GOT3 (cell line): ENCODE data around the gene ENTHD1.

Experiments used
- DNase-seq: peaks from one replicate; lab custom pipeline; 2025; ENCODE audit warnings: mixed read lengths; lab: John Stamatoyannopoulos, UW

Gene ENTHD1

DNA sequence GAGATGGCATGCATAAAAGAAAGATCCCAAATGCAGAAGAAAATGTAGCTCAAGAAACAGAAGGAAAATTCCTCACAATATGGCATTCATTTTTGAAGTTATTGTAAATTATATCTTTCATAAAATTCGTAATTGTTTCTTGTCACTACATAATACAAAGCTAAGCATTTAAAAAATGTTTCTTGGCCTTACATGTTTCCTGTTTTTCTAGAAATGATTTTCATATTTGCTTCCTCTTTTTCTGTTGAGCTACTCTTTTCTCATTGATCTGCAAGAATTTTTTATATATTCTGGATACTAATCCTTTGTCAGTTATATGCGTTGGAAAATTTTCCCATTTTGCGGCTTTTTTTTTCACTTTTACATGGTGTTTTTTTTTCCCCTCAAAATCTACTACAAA, 48.0 kb downstream of the ENTHD1 start:
- DNase-seq = no peak

DNA sequence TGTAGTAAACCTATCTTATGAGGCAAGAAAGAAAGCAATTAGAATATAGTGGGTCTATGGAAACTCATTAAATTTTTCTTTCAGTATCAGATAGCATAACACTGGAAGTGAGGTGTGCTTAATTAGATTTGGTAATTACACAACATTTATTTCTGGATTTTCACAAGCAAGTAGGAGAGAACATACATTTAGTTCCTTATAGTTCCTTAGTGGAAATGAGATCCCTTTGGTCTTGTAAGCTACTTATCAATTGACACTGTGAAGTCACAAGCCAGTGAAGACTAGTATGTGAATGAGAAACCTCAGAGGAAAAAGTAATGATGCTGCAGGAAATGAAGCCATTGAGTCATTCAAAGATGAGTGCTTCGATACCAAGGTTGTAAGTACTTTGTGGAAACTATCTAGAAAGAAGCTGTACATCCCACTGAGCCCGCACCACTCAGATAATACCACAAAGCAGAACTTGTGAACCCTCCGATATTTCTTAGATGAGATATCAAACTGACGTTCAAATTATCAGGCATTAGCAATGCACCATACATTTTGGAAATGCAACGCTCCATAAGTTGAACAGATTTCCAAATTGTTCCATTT, 53.5 kb downstream of the ENTHD1 start:
- no peak for DNase-seq

DNA sequence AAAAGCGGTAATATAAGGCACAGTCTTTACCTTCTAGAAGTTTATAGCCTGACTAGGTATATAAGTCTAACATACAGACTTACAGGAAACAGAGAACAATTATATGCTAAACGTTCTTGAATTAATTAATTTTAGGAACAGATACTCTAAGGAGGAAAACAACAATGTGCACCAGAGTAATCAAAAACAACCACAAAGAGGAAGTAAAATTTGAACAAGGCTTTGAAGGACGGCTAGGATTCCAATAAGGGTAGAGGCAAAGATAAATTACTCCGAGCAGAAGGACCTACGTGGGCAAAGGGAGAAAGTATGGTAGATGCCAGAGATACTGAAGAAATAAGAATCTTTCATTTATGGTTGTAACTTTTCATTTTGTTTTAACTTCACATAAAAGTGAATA, 54.4 kb downstream of the ENTHD1 start:
- no peak for DNase-seq

DNA sequence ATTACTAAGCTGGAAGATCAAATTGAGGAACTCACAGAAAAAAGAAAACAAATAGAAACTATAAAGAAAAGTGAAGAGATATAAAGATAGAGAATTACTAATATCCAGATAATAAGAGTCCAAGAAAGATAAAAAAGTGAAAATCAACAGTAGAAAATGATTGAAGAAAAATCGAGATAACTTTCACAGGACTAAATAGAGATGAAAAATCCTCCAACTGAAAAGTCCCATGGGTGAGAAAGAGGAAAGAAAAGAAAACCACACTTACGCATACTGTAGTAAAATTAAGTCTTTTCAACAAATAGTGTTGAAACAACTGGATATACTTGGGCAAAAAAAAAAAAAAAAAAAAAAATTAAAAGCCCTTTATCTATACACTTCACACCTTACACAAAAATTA, 60.0 kb downstream of the ENTHD1 start:
- DNase-seq = no peak

DNA sequence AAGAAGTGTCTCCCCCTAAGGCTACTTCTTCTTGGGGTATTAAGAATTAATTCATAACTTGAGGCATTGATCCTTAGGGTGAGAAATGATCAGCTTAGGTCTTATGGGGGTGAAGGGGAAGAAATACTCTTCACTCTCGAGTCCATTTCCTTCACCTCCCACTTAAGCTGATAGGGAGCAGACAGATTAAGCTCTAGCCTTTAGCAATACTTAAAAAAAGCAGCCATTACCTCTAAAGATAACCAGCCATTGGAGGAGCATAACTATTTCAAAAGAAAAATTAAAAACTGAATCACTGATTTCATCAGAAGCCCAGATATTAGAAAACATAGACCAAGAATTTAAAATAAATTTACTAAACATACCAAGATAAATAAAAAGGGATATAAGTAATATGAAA, 60.5 kb downstream of the ENTHD1 start:
- no peak for DNase-seq

DNA sequence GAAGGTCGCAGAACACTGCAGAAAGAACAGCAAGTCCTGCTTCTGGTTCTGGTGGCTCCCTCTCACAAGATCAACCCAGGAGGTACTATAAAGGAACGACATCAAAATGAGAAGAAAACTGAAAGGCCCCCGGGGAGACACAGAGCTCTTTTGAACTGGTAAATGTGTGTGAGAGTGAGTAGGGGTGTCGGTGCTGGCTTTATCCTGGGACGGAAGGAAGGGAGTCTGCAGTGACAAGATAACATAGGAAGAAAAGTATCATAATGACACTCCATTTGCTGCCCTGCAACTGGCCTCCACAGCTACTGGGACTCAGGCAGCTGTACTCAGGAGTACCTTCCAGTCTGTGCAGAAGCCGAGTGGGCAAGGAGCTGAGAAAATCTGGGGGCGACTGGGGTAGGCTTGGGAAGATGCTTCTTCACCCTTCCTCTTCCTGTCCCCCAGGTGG, 60.9 kb downstream of the ENTHD1 start:
- no peak for DNase-seq

DNA sequence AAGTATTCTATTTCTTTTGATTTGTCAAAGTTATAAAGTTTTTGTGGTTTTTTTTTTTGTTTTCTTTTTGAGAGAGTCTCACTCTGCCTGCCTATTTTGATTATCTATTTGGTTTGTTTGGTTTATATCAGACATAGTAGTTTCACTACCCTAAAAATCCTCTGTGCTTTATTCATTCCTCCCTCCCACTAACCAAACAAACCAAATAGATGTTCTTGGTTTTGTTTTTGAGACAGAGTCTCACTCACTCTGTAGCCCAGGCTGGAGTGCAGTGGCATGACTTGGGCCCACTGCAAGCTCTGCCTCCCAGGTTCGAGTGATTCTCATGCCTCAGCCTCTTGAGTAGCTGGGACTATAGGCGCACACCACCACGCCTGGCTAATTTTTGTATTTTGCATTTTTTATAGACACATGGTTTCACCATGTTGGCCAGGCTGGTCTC, 67.9 kb downstream of the ENTHD1 start:
- DNase-seq = no peak

DNA sequence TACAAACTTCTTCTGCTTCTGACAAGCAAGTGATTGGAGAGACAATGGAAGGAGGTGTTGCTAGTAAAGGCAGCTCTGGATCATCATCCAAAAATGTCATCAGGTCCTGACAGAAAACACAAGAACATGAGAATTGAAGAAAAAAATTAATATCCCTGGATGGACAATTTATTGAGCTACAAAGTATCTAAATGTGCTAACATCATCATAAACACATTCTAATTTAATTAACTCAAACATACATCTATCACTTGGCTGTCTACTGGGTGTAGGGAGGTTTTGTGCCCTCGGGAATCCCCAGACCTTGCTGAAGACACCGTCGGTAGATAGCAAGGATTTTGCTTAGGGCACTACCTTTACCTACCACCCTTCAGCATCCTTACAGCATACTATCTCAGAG, 72.6 kb downstream of the ENTHD1 start:
- no peak for DNase-seq

DNA sequence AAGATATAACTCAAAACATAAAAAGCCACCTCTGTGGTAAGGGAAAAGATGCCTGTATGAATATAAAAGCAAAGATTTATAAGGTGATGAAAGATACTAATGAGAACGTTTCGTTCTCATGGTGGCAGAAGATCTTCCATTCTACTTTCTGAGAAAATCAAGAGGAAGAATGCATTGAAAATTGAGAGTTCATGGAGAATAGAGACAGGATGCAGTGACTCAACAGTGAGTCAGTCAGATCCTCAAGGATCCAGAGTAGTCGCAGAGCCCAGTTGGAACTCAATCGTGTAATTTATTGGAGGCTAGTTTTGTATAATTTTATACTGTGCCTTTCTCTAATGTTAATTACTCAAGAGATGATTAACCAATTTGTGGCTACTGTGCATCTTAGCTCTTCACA, 73.3 kb downstream of the ENTHD1 start:
- no peak for DNase-seq

DNA sequence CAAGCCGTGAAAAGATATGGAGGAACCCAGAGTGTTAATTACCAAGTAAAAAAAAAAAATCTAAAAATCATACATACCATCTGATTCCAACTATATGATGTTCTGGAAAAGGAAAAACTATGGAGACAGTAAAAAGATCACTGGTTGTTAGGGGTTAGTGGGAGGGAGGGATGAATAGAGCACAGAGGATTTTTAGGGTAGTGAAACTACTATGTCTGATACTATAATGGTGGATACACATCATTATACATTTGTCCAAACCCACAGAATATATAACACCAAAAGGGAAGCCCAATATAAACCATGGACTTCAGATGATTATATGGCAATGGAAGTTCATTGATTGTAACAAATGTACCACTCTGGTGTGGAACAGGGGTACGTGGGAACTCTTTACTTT, 74.1 kb downstream of the ENTHD1 start:
- DNase-seq = no peak

DNA sequence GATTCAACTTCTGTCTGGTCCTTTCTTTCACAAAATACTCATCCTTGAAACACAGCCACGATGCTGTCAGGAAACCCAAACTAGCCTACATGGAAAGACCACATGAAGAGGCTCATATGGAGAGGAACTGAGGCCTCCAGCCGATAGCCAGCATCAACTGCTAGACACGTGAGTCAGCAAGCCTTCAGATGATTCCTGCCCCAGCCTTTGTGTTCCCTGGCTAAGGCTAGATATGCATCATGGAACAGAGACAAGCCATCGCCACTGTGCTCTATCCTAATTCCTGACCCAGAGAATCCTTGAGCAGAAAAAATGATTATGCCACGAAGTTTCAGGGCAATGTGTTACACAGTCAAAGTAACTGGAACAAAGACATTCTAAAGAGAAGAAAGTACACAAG, 75.5 kb downstream of the ENTHD1 start:
- no peak for DNase-seq

DNA sequence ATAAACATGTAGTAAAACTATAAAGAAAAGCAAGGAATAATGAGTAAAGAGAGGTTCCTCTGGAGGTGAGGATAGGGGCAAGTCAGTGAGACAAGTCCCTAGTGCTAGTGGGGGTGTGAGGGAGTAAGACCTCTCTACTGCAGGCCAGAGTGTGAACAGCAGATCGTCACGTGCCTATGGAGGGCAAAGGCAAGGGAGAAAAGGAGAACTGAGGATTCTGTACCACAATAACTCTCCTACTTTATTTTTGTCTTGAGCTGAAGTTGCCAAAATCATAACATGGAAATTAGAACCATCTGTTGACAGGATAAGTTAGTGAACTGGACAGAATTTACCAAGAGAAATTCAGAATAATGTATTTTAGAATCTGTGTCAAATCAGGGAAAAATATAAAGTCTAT, 77.6 kb downstream of the ENTHD1 start:
- no peak for DNase-seq

DNA sequence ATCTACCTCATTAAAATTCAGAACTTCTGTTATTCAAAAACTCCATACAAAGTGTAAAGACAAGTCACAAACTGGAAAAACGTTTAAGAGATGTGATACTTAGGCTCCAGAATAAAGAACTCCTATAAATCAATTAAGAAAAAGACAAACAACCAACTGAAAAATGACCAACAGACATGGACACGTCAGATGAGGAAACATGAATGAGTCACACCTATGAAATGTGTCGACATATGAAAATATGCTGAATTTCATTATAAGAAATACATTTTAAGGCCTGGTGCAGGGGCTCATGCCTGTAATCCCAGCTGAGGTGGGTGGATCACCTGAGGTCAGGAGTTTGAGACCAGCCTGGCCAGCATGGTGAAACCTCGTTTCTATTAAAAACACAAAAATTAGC, 78.7 kb downstream of the ENTHD1 start:
- no peak for DNase-seq

DNA sequence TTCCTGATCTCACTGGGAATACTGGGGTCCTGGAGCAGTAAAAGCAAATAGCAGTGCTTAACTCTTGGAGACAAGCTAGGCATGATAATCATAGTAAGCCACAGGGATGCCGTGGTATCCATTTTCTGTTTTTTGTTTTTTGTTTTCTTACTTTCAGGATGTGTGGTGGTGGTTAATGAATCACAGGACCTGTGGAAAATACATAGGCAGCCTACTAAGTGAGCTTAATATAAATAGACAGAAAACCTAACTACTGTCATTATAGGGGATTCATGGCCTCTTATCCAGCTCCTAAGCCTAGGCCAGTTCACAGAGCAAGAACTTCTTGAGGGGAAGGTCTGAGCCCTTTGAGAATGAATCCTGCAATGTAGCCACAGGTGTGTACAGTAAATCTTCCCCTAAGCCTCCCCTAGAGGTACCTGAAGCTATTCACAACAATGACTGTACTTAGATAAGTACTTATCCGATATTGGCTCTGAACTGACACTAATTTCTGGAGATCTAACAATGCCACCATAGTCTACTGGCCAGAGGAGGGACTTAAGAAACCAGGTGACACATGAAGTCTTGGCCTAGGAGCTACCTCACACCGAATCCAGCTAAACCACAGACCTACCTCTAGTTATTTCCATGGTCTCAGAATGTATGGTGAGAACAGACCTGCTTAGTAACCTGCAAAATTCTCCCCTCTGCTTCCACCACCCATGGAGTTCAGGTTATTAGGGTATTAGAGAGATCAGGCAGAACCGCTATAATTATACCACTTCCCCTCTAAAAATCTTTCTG, 83.6 kb downstream of the ENTHD1 start:
- DNase-seq = no peak

DNA sequence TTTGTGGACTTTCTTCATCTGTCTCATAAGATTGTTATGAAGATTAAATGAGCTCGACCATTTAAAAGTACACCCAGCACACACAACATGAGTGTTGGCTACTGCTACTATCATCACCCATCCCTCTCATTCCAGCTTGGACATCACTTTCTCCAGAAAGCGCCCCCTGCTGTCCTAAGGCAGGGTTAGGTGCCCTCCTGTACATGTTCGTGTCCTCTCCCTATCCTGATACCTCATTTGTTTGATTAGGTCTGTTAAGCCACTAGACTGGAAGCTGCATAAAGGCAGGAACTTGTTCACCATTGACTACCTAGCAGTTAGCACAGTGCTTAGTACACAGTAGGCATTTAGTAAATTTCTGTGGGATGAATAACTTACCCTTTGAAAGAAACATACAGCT, 85.5 kb downstream of the ENTHD1 start:
- DNase-seq = no peak

DNA sequence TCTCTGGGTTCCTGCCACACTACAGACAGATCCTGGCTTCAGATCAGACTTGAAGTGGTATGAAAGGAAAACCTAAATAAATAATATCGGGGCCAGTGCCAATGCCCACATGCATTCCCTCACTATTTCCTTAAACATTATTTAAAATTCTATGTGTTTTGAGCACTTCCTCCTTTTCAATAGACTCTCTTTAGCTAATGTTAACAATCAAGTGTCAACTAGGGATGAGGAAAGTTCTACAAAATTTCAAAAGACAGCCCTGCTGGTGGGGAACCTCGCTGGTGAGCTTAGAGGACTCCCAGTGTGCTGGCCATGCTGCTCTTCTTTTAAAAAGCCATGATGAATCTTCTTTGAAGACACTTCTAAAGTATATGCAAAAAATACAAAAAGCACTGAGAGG, 87.5 kb downstream of the ENTHD1 start:
- DNase-seq = no peak

DNA sequence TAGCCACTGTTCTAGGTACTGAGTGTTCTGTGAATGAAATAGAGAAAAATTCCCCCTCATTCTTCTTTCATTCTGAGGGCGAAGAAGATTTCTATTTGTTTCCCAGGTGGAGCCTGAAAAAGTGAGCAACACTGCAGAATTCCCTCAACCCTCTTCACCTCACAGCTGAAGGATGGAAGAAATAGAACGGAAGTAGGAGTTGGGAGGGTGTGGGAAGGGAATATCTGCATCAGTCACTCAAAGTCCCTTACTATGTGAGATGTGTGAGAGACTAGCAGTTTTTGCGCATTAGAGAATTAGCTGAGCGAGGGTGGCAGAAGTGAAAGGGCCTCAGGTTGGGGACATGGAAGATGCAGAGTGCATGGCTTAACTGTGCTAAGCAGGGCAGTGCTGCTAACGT, 88.4 kb downstream of the ENTHD1 start:
- DNase-seq = no peak

DNA sequence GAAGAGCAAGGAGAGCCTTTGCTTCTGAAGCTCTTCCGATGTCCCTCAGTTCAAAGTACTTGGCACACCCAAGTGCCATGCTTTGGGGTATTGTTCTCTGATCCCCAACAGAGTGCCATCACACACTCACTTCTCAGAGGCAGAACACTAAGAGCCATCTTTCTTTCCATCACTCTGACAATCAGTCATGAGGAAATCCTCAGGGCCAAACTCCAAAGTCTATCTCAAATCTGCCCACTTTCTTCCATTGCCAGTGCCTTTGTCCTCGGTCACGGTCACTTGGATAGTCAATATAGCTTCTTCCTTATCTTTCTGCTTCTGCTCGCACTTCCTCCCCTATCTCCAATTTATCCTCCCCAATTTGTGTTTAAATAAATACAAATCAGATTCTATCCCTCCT, 90.9 kb downstream of the ENTHD1 start:
- no peak for DNase-seq

DNA sequence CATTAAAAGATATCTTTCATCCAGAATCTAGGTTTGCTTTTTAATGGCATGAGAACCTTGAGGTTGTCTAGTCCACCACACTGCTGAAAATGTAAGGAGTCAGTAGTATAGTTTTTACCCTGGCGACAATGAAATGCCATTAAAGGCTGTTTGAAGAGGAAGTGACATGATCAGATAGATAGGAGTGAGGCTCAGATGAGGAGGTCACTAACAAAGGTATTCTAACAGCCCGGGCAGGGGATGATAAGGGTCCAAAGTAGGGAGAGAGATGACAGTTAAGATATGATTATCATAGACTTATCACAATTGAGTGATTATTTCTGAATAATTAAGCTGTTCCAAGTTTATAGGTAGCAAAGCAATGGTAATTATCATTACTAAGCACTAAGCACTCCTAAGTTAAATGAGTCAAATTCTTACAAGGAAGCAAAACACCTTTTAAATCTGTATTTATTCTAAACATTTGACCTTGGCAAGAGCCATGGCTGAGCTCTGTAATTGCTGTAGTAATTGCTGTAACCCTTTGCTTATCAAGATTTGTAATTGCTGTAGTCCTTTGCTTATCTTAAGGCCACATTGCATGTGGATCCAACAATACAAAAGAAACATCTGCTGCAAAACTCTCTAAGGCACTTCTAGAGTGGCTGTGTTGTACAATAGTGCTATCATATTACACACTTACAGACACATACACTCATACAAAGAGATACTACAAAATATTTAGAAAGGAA, 92.6 kb downstream of the ENTHD1 start:
- DNase-seq = no peak

DNA sequence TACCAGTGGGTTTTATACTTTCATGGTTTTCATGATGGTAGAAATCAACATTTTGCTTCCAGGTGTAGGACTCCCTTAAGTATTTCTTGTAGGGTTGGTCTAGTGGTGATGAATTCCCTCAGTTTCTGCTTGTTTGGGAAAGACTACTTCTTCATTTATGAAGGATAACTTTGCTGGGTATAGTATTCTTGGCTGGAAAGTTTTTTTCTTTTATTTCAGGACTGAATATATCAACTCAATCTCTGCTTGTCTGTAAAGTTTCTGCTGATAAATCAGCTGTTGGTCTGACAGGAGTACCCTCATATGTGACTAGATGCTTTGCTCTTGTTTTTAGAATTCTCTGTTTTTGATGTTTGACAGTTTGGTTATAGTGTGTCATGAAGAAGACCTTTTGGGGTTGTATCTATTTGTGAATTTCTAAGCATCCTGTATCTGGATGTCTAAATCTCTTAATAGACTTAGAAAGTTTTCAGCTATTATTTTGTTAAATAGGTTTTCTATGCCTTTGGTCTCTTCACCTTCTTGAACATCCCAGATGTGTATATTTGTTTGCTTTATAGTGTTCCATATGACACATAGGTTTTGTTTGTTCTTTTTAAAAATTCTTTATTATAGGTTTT, 95.9 kb downstream of the ENTHD1 start:
- no peak for DNase-seq

DNA sequence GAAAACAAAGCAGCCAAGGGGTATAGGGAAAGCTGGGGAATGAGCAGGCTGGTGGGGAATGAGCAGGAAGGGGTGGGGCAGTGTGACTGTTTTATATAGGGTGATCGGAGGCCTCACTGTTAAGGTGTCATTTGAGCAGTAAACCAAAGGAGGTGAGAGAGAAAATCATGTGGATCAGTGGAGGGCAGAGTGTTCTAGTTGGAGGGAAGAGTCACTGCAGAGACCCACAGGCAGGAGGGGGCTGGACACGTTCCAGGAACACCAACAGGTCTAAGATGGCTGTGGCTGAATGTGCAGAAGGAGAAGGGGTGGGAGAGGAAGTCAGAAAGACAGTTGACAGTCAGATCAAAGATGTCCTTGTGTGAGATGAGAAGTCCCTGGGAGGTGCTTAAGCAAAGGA, 103.8 kb downstream of the ENTHD1 start:
- DNase-seq = no peak

DNA sequence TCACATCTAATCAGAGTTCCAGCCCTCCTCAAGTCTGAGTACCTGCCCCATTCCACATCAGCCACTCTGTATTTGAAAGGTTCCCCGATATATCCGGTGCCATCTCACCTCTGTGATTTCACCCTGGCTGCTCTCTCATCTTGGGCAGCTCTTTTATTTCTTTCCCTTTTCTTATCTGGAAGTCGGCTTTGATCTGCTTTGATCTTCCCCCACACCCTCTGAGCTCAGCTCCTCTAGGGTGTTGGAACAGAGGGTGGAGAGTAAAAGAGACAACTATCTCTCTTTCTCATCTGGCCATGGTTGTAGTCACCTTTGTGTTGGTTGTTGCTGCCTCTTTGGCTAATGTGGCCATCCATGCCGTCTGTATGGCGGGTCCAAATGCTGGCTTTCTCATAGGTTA, 108.3 kb downstream of the ENTHD1 start:
- no peak for DNase-seq
